COR-L47 (cell line): ENCODE measurements around the gene BCL2L11.

Experiments
- DNase-seq: peaks from one replicate; lab custom pipeline; 2025; lab: John Stamatoyannopoulos, UW

Gene BCL2L11

GRCh38 chr2:111143107-111143842 is 22.6 kb downstream of the BCL2L11 start:
- no peak for DNase-seq

- DNase-seq = no peak
Observed at GRCh38 chr2:111143843-111144198, 23.1 kb downstream of the BCL2L11 start.

- DNase-seq = no peak
Observed at GRCh38 chr2:111145103-111145760, 24.5 kb downstream of the BCL2L11 start.

GRCh38 chr2:111145951-111146350 is 25.2 kb downstream of the BCL2L11 start:
- DNase-seq = no peak

GRCh38 chr2:111148225-111148873 is 27.6 kb downstream of the BCL2L11 start:
- DNase-seq = no peak

GRCh38 chr2:111148925-111149324 is 28.2 kb downstream of the BCL2L11 start:
- DNase-seq = no peak

- DNase-seq = no peak
Observed at GRCh38 chr2:111149882-111150455, 29.3 kb downstream of the BCL2L11 start.

- DNase-seq = no peak
Observed at GRCh38 chr2:111154758-111155157, 34.0 kb downstream of the BCL2L11 start.

GRCh38 chr2:111155610-111156009 is 34.9 kb downstream of the BCL2L11 start:
- no peak for DNase-seq

- DNase-seq = no peak
Observed at GRCh38 chr2:111156529-111156928, 35.8 kb downstream of the BCL2L11 start.

- peak; percentile 54 for DNase-seq
Observed at GRCh38 chr2:111157071-111157661, 36.5 kb downstream of the BCL2L11 start.

- no peak for DNase-seq
Observed at GRCh38 chr2:111157798-111158197, 37.1 kb downstream of the BCL2L11 start.

GRCh38 chr2:111159641-111160040 is 38.9 kb downstream of the BCL2L11 start:
- no peak for DNase-seq

GRCh38 chr2:111160758-111161157 is 40.0 kb downstream of the BCL2L11 start:
- no peak for DNase-seq

GRCh38 chr2:111161971-111162370 is 41.3 kb downstream of the BCL2L11 start:
- peak; percentile 49 for DNase-seq

GRCh38 chr2:111162718-111163331 is 42.1 kb downstream of the BCL2L11 start:
- no peak for DNase-seq

GRCh38 chr2:111164078-111164477 is 43.4 kb downstream of the BCL2L11 start:
- no peak for DNase-seq

- DNase-seq = no peak
Observed at GRCh38 chr2:111165084-111165483, 44.4 kb downstream of the BCL2L11 start.

GRCh38 chr2:111166115-111166514 is 45.4 kb downstream of the BCL2L11 start:
- no peak for DNase-seq

GRCh38 chr2:111167076-111167862 is 46.6 kb downstream of the BCL2L11 start:
- no peak for DNase-seq

- DNase-seq = no peak
Observed at GRCh38 chr2:111167863-111168162, 47.1 kb downstream of the BCL2L11 start.
